Activated naive CD4-positive, alpha-beta T cell treated with anti-CD3 and anti-CD28 coated beads for 36 hours (primary cell): ENCODE data around the gene SYS1. TPM values are rescaled to one million over a fixed set of nuclear protein-coding genes. Genes with fewer than 3 reads are reported as not detected.

Source experiments
- CTCF ChIA-PET: fragments of 350-600 bp; sonication (Branson Sonifier 250); formaldehyde crosslinking; loops from one replicate; lab custom pipeline; 2021; ENCODE audit warnings: antibody characterized with exemption; lab: Charles Lee
- DNase-seq: peaks from one replicate; pipeline ENCODE4 v3.0.0-alpha.2; 2020
- H3K27ac Mint-ChIP-seq: one replicate; pipeline ENCODE4 v1.8.0; 2021; ENCODE audit warnings: mild to moderate bottlenecking, mixed read lengths
- H3K27me3 Mint-ChIP-seq: one replicate; pipeline ENCODE4 v1.8.0; 2021; ENCODE audit warnings: low read depth, mixed read lengths
- H3K36me3 Mint-ChIP-seq: one replicate; pipeline ENCODE4 v1.8.0; 2021; ENCODE audit warnings: low read depth, mixed read lengths
- H3K4me1 Mint-ChIP-seq: one replicate; pipeline ENCODE4 v1.8.0; 2021; ENCODE audit warnings: low read depth, mixed read lengths
- H3K4me3 Mint-ChIP-seq: one replicate; pipeline ENCODE4 v1.8.0; 2021; ENCODE audit warnings: mild to moderate bottlenecking, moderate library complexity, mixed read lengths
- H3K9me3 Mint-ChIP-seq: one replicate; pipeline ENCODE4 v1.8.0; 2021; ENCODE audit warnings: mixed read lengths
- intact Hi-C: fragments of 100-400 bp; cut with micrococcal nuclease; formaldehyde crosslinking; loops from one replicate; pipeline ENCODE4 v1.15.1; 2023
- total RNA-seq, 2 experiments: library from RNA; stranded (reverse); gene quantifications; one replicate each; pipeline ENCODE4 v1.2.3, GENCODE V29; 2021

The SYS1 gene
- total RNA-seq, 2 experiments from 2014 or later: 24.0 to 26.0 TPM

- intact Hi-C loops: loop anchor here (2.0 to 5.0 kb wide), 3 partner anchors 43 to 409 kb away; partner anchors contain the start of gene STK4
- no peak for DNase-seq
- Mint-ChIP-seq H3K36me3 (no peaks in the 10 kb centered on the region), H3K27me3 (no peaks in the 10 kb centered on the region), H3K27ac (no peak overlapping the region), H3K4me3 (no peak overlapping the region), H3K9me3 (no peaks in the 10 kb centered on the region), H3K4me1 (peaks cover 46% of the 10 kb centered on the region)
- CTCF ChIA-PET: interaction anchor here (0.8 to 9.8 kb wide), 9 partner anchors 9 to 409 kb away, joined by 3 to 118 read pairs (median 16); no protein-coding TSS in a partner anchor
These were observed 1.2 kb upstream of the SYS1 start for GRCh38 chr20:45361793-45362192.

- CTCF ChIA-PET: interaction anchor here (0.6 to 9.8 kb wide), 25 partner anchors 9 to 407 kb away, joined by 3 to 118 read pairs (median 4); no protein-coding TSS in a partner anchor
- no peaks in the 10 kb centered on the region for H3K27me3 Mint-ChIP-seq
- peaks cover 8% of the 10 kb centered on the region for H3K36me3 Mint-ChIP-seq
- DNase-seq: no peak
- peaks cover 50% of the 10 kb centered on the region for H3K4me1 Mint-ChIP-seq
- peak overlapping the region; percentile 96 for H3K4me3 Mint-ChIP-seq
- peak overlapping the region; percentile 97 for H3K27ac Mint-ChIP-seq
- no peaks in the 10 kb centered on the region for H3K9me3 Mint-ChIP-seq
- intact Hi-C loops: loop anchor here (1.0 to 5.0 kb wide), 10 partner anchors 9 to 407 kb away; partner anchors contain the start of genes PIGT, SDC4 and STK4
These were observed 896 bp downstream of the SYS1 start for GRCh38 chr20:45363611-45364492.

- Mint-ChIP-seq H3K27me3 (no peaks in the 10 kb centered on the region), H3K36me3 (peaks cover 8% of the 10 kb centered on the region)
These were observed 2.6 kb downstream of the SYS1 start for GRCh38 chr20:45365444-45365970.

GRCh38 chr20:45366192-45366591, 3.2 kb downstream of the SYS1 start:
- intact Hi-C loops: no loop called here
- DNase-seq: no peak
- H3K4me1 Mint-ChIP-seq: peaks cover 55% of the 10 kb centered on the region
- CTCF ChIA-PET: interaction anchor here (4.8 to 9.8 kb wide), 2 partner anchors 7 to 70 kb away, joined by 47 to 118 read pairs; no protein-coding TSS in a partner anchor
- H3K27me3 Mint-ChIP-seq: no peaks in the 10 kb centered on the region
- H3K9me3 Mint-ChIP-seq: no peaks in the 10 kb centered on the region
- no peak overlapping the region for H3K4me3 Mint-ChIP-seq
- no peak overlapping the region for H3K27ac Mint-ChIP-seq
- H3K36me3 Mint-ChIP-seq: peaks cover 8% of the 10 kb centered on the region

More at GRCh38 chr20:45365444-45365970, 2.6 kb downstream of the SYS1 start:
- Mint-ChIP-seq H3K27ac (no peak overlapping the region), H3K4me1 (peaks cover 53% of the 10 kb centered on the region), H3K9me3 (no peaks in the 10 kb centered on the region), H3K4me3 (no peak overlapping the region)
- no peak for DNase-seq
- intact Hi-C loops: no loop called here
- CTCF ChIA-PET: interaction anchor here (0.9 to 9.8 kb wide), 3 partner anchors 7 to 81 kb away, joined by 3 to 118 read pairs (median 47); no protein-coding TSS in a partner anchor

- Mint-ChIP-seq H3K27me3 (no peaks in the 10 kb centered on the region), H3K9me3 (no peaks in the 10 kb centered on the region), H3K27ac (no peak overlapping the region), H3K4me3 (no peak overlapping the region), H3K36me3 (peaks cover 8% of the 10 kb centered on the region), H3K4me1 (peaks cover 55% of the 10 kb centered on the region)
- intact Hi-C loops: no loop called here
- CTCF ChIA-PET: interaction anchor here (1.3 to 9.8 kb wide), 3 partner anchors 6 to 70 kb away, joined by 3 to 118 read pairs (median 47); partner anchors contain the start of gene SDC4
- no peak for DNase-seq
These were observed 3.7 kb downstream of the SYS1 start for GRCh38 chr20:45366631-45367030.

- no peaks in the 10 kb centered on the region for H3K9me3 Mint-ChIP-seq
- H3K4me3 Mint-ChIP-seq: no peak overlapping the region
- peaks cover 53% of the 10 kb centered on the region for H3K4me1 Mint-ChIP-seq
- intact Hi-C loops: no loop called here
- H3K27me3 Mint-ChIP-seq: no peaks in the 10 kb centered on the region
- peaks cover 8% of the 10 kb centered on the region for H3K36me3 Mint-ChIP-seq
- CTCF ChIA-PET: interaction anchor here (0.6 to 9.8 kb wide), 4 partner anchors 6 to 72 kb away, joined by 3 to 118 read pairs (median 6); partner anchors contain the start of gene SDC4
- H3K27ac Mint-ChIP-seq: no peak overlapping the region
- DNase-seq: no peak
These were observed 4.2 kb downstream of the SYS1 start for GRCh38 chr20:45367126-45367525.

- CTCF ChIA-PET: interaction anchor here (0.6 to 9.1 kb wide), 8 partner anchors 6 to 84 kb away, joined by 3 to 118 read pairs (median 6); partner anchors contain the start of gene SYS1
- Mint-ChIP-seq H3K27me3 (no peaks in the 10 kb centered on the region), H3K36me3 (peaks cover 8% of the 10 kb centered on the region), H3K27ac (peak overlapping the region; percentile 73), H3K4me3 (peak overlapping the region; percentile 7), H3K4me1 (peaks cover 56% of the 10 kb centered on the region), H3K9me3 (no peaks in the 10 kb centered on the region)
- intact Hi-C loops: no loop called here
- peak; percentile 66 for DNase-seq
These were observed 5.4 kb downstream of the SYS1 start for GRCh38 chr20:45368221-45368980.

GRCh38 chr20:45370571-45371160, 7.7 kb downstream of the SYS1 start:
- no peak overlapping the region for H3K4me3 Mint-ChIP-seq
- H3K9me3 Mint-ChIP-seq: no peaks in the 10 kb centered on the region
- peaks cover 44% of the 10 kb centered on the region for H3K4me1 Mint-ChIP-seq
- H3K36me3 Mint-ChIP-seq: peaks cover 8% of the 10 kb centered on the region
- H3K27me3 Mint-ChIP-seq: no peaks in the 10 kb centered on the region
- intact Hi-C loops: no loop called here
- DNase-seq: no peak
- CTCF ChIA-PET: interaction anchor here (1.0 to 9.1 kb wide), 9 partner anchors 9 to 400 kb away, joined by 3 to 209 read pairs (median 6); partner anchors contain the start of genes PIGT and SYS1
- no peak overlapping the region for H3K27ac Mint-ChIP-seq

GRCh38 chr20:45372241-45372640, 9.3 kb downstream of the SYS1 start:
- peaks cover 8% of the 10 kb centered on the region for H3K36me3 Mint-ChIP-seq
- CTCF ChIA-PET: interaction anchor here (0.8 to 9.1 kb wide), 10 partner anchors 10 to 399 kb away, joined by 3 to 209 read pairs (median 16); partner anchors contain the start of gene SYS1
- DNase-seq: no peak
- intact Hi-C loops: no loop called here
- peaks cover 37% of the 10 kb centered on the region for H3K4me1 Mint-ChIP-seq
- no peaks in the 10 kb centered on the region for H3K9me3 Mint-ChIP-seq
- H3K27me3 Mint-ChIP-seq: no peaks in the 10 kb centered on the region
- H3K4me3 Mint-ChIP-seq: peak overlapping the region; percentile 19
- H3K27ac Mint-ChIP-seq: no peak overlapping the region

GRCh38 chr20:45372646-45373352, 9.8 kb downstream of the SYS1 start:
- no peaks in the 10 kb centered on the region for H3K9me3 Mint-ChIP-seq
- H3K27me3 Mint-ChIP-seq: no peaks in the 10 kb centered on the region
- peaks cover 7% of the 10 kb centered on the region for H3K36me3 Mint-ChIP-seq
- peak overlapping the region; percentile 83 for H3K4me3 Mint-ChIP-seq
- no peak for DNase-seq
- CTCF ChIA-PET: interaction anchor here (0.7 to 9.1 kb wide), 28 partner anchors 11 to 926 kb away, joined by 3 to 209 read pairs (median 6); partner anchors contain the start of genes PIGT, SDC4 and SYS1
- peak overlapping the region; percentile 89 for H3K27ac Mint-ChIP-seq
- peaks cover 31% of the 10 kb centered on the region for H3K4me1 Mint-ChIP-seq
- intact Hi-C loops: loop anchor here (1.0 kb wide), 2 partner anchors 9 to 44 kb away; partner anchors contain the start of genes PIGT and SYS1
